Neutrophil (primary cell): ENCODE data around the gene GALNS.

ENCODE experiments used
- H3K27ac ChIP-seq: fragments of 200-600 bp; sonication (generic); 2 replicates; pipeline ENCODE4 v1.5.1; 2016; ENCODE audit warnings: mild to moderate bottlenecking, moderate library complexity
- H3K27me3 ChIP-seq: fragments of 200-600 bp; sonication (generic); 2 replicates; pipeline ENCODE4 v1.6.0; 2016; ENCODE audit warnings: mild to moderate bottlenecking
- H3K36me3 ChIP-seq: fragments of 200-600 bp; sonication (generic); 2 replicates; pipeline ENCODE4 v1.5.1; 2017
- H3K4me1 ChIP-seq, 2 experiments: fragments of 200-600 bp in 1 of 2; sonication (generic) in 1 of 2; 1 replicate in 1 of 2; 2 replicates in 1 of 2; pipeline versions ENCODE4 v1.5.1 to v1.6.1; 2013 to 2016; ENCODE audit warnings: low read depth in 1 of 2, low read length in 1 of 2, mild to moderate bottlenecking in 1 of 2, moderate library complexity in 1 of 2; ENCODE audit not compliant: control insufficient read depth in 1 of 2, insufficient read depth in 1 of 2
- H3K4me3 ChIP-seq, 2 experiments: fragments of 200-600 bp in 1 of 2; sonication (generic) in 1 of 2; 1 replicate in 1 of 2; 2 replicates in 1 of 2; pipeline ENCODE4 v1.5.1; 2013 to 2016; ENCODE audit warnings: low read depth in 1 of 2, low read length in 1 of 2, mild to moderate bottlenecking in 1 of 2, moderate library complexity in 1 of 2
- H3K9me3 ChIP-seq: fragments of 200-600 bp; sonication (generic); 2 replicates; pipeline ENCODE4 v1.5.1; 2016
- CTCF ChIP-seq: fragments of 200-600 bp; sonication (generic); IDR thresholded peaks from 2 replicates; pipeline ENCODE4 v1.5.1; 2016; ENCODE audit warnings: antibody characterized with exemption

GALNS gene

GRCh38 chr16:88842806-88843205 is 13.9 kb downstream of the GALNS start:
- Histone ChIP-seq H3K36me3 (peaks cover 87% of the 10 kb centered on the region), H3K27me3 (no peaks in the 10 kb centered on the region), H3K4me3 (no peak overlapping the region), H3K9me3 (no peaks in the 10 kb centered on the region), H3K4me1 (peaks cover 40 to 46% of the 10 kb centered on the region in 2 experiments), H3K27ac (no peak overlapping the region)
- no peak for TF ChIP-seq CTCF

- Histone ChIP-seq H3K4me3 (no peak overlapping the region), H3K36me3 (peaks cover 87% of the 10 kb centered on the region), H3K27ac (peak overlapping the region; percentile 86), H3K27me3 (no peaks in the 10 kb centered on the region), H3K4me1 (peaks cover 40 to 46% of the 10 kb centered on the region in 2 experiments), H3K9me3 (no peaks in the 10 kb centered on the region)
- no peak for TF ChIP-seq CTCF
Observed at GRCh38 chr16:88842308-88842756, 14.4 kb downstream of the GALNS start.

GRCh38 chr16:88841521-88842307 is 15.0 kb downstream of the GALNS start:
- Histone ChIP-seq H3K9me3 (no peaks in the 10 kb centered on the region), H3K4me1 (peaks cover 40 to 46% of the 10 kb centered on the region in 2 experiments), H3K27me3 (no peaks in the 10 kb centered on the region), H3K27ac (peak overlapping the region; percentile 86), H3K36me3 (peaks cover 88% of the 10 kb centered on the region), H3K4me3 (no peak overlapping the region)
- TF ChIP-seq CTCF: no peak

DNA sequence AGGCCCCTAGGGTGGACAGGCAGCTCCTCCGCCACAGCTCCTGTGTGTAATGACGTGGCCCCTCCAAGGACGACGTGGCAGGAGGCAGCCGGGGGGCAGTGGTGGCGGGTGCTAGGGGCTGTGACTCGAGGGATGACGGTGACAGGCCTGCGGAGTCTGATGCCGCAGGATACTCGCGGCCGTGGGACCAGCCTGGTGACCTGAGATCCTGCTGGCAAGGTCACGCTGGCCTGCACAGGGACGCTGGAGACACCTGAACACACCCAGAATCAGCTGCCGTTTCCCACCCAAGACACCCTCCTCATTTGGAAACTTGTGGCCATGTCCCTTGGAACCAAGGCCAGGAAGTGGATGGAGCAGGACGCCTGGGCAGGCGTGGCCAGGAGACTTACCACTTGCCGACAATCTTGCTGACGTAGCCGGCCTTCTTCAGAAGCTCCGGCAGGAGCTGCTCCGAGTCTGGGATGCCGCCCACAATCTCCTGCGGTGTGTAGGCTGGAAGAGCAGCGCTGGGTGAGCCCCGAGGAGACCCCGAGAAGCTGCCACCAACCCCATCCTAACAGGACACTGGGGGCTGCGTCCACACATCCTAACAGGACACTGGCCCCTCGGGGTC is 16.0 kb downstream of the GALNS start:
- H3K9me3 ChIP-seq: no peaks in the 10 kb centered on the region
- H3K4me3 ChIP-seq: peak overlapping the region; percentile 37 to 39
- H3K27me3 ChIP-seq: no peaks in the 10 kb centered on the region
- no peak for TF ChIP-seq CTCF
- peak overlapping the region; percentile 86 for H3K27ac ChIP-seq
- peaks cover 40 to 46% of the 10 kb centered on the region in 2 experiments for H3K4me1 ChIP-seq
- peaks cover 92% of the 10 kb centered on the region for H3K36me3 ChIP-seq

- no peak for TF ChIP-seq CTCF
- Histone ChIP-seq H3K4me1 (peaks cover 40 to 46% of the 10 kb centered on the region in 2 experiments), H3K27me3 (no peaks in the 10 kb centered on the region), H3K36me3 (peaks cover 94% of the 10 kb centered on the region), H3K4me3 (peak overlapping the region; percentile 37 to 39), H3K27ac (peak overlapping the region; percentile 86), H3K9me3 (no peaks in the 10 kb centered on the region)
Observed at GRCh38 chr16:88839745-88840599, 16.8 kb downstream of the GALNS start.
